ENCODE data around the gene ZBTB26.

ZBTB26 gene

GRCh38 chr9:122941582-122942234, 10.4 kb upstream of the ZBTB26 start:
- no peak for TF ChIP-seq CTCF (IDR thresholded peaks at IDR 0.05; ENCODE audit: low read length, missing control alignments)
- peak overlapping the region; percentile 94 for H3K4me3 ChIP-seq (replicated peaks; ENCODE audit: low read depth, low read length)
- peak; percentile 55 for DNase-seq (ENCODE audit: low read depth)

GRCh38 chr9:122940749-122941581, 9.7 kb upstream of the ZBTB26 start, which contains the start of gene RABGAP1:
Gene RABGAP1 (plus strand): TSS chr9:122941020. CDS start chr9:122957060, 16,040 bp downstream.
- no peak for TF ChIP-seq CTCF (IDR thresholded peaks at IDR 0.05; ENCODE audit: low read length, missing control alignments)
- peak within 1 kb of the TSS; percentile 94 for H3K4me3 ChIP-seq (replicated peaks; ENCODE audit: low read depth, low read length)
- DNase-seq (ENCODE audit: low read depth): peak; percentile 98

- DNase-seq (ENCODE audit: low read depth): no peak
- peak overlapping the region; percentile 28 for H3K4me3 ChIP-seq (replicated peaks; ENCODE audit: low read depth, low read length)
- TF ChIP-seq CTCF (IDR thresholded peaks at IDR 0.05; ENCODE audit: low read length, missing control alignments): no peak
Observed at GRCh38 chr9:122940454-122940748, 9.1 kb upstream of the ZBTB26 start.

GRCh38 chr9:122939601-122940000, 8.3 kb upstream of the ZBTB26 start:
- no peak for DNase-seq (ENCODE audit: low read depth)
- H3K4me3 ChIP-seq (replicated peaks; ENCODE audit: low read depth, low read length): no peak overlapping the region
- no peak for TF ChIP-seq CTCF (IDR thresholded peaks at IDR 0.05; ENCODE audit: low read length, missing control alignments)

- TF ChIP-seq CTCF (IDR thresholded peaks at IDR 0.05; ENCODE audit: low read length, missing control alignments): no peak
- no peak overlapping the region for H3K4me3 ChIP-seq (replicated peaks; ENCODE audit: low read depth, low read length)
- no peak for DNase-seq (ENCODE audit: low read depth)
Observed at GRCh38 chr9:122936883-122937282, 5.6 kb upstream of the ZBTB26 start.

- no peak for DNase-seq (ENCODE audit: low read depth)
- no peak for TF ChIP-seq CTCF (IDR thresholded peaks at IDR 0.05; ENCODE audit: low read length, missing control alignments)
- no peak overlapping the region for H3K4me3 ChIP-seq (replicated peaks; ENCODE audit: low read depth, low read length)
Observed at GRCh38 chr9:122936464-122936863, 5.2 kb upstream of the ZBTB26 start.

All from fibroblast of pulmonary artery (primary cell).